Kidney (tissue), 14 donors: ENCODE data around the gene MRLN. TPM values are rescaled to one million over a fixed set of nuclear protein-coding genes. Genes with fewer than 3 reads are reported as not detected.

Experiments used
- DNase-seq, 5 donors: peaks; one replicate each; pipeline ENCODE4 v3.0.0-alpha.2; 2013 to 2020
- FAIRE-seq: peaks from 2 replicates; lab custom pipeline; 2012; peaks lifted over from hg19 to GRCh38; lab: Jason Lieb, UNC
- H3K27ac ChIP-seq, 2 donors: one replicate each; pipeline ENCODE4 v1.7.0; 2013; ENCODE audit warnings: low read depth in 2 of 2, low read length in 2 of 2, inconsistent platforms in 1 of 2
- H3K27me3 ChIP-seq: one replicate; pipeline ENCODE4 v1.7.1; 2013; ENCODE audit warnings: low read length, inconsistent platforms; ENCODE audit not compliant: control insufficient read depth, insufficient read depth
- H3K36me3 ChIP-seq, 3 donors: one replicate each; pipeline versions ENCODE4 v1.7.0 to v1.7.1; 2013; ENCODE audit warnings: low read length in 3 of 3, control low read depth in 1 of 3, inconsistent platforms in 1 of 3; ENCODE audit not compliant: insufficient read depth in 3 of 3, control insufficient read depth in 2 of 3
- H3K4me1 ChIP-seq, 3 donors: one replicate each; pipeline versions ENCODE4 v1.7.0 to v1.7.1; 2013; ENCODE audit warnings: low read length in 3 of 3, inconsistent platforms in 1 of 3, low read depth in 1 of 3; ENCODE audit not compliant: control insufficient read depth in 2 of 3, insufficient read depth in 2 of 3
- H3K4me3 ChIP-seq, 3 donors: one replicate each; pipeline versions ENCODE4 v1.7.0 to v1.8.1; 2013; ENCODE audit warnings: low read length in 3 of 3, control low read depth in 1 of 3, inconsistent platforms in 1 of 3
- H3K9ac ChIP-seq, 3 donors: one replicate each; pipeline versions ENCODE4 v1.7.0 to v1.7.1; 2013; ENCODE audit warnings: low read length in 3 of 3, control low read depth in 1 of 3, inconsistent platforms in 1 of 3
- H3K9me3 ChIP-seq, 3 donors: one replicate each; pipeline versions ENCODE4 v1.7.0 to v1.7.1; 2013; ENCODE audit warnings: low read length in 3 of 3, control low read depth in 1 of 3, inconsistent platforms in 1 of 3; ENCODE audit not compliant: control insufficient read depth in 2 of 3, insufficient read depth in 1 of 3
- CTCF ChIP-seq: IDR thresholded peaks from 3 replicates; pipeline ENCODE4 v1.5.1; 2012; ENCODE audit warnings: mild to moderate bottlenecking, moderate library complexity, borderline replicate concordance; ENCODE audit not compliant: insufficient read depth; ENCODE audit errors: extremely low read depth
- intact Hi-C: fragments of 100-400 bp; cut with DNase I; formaldehyde crosslinking; loops from one replicate; pipeline ENCODE4 v1.11.1; 2022
- polyA plus RNA-seq: library from polyadenylated mRNA; stranded (reverse); fragments of 350-450 nt; fragmentation: Illumina TruSeq; extraction: RNeasy Lipid Tissue Mini Kit (QIAGEN cat#74804); gene quantifications from one replicate; pipeline ENCODE4 v1.2.3, GENCODE V29; 2014; ENCODE audit warnings: low read depth, low replicate concordance; ENCODE audit not compliant: insufficient read depth
- total RNA-seq: library from RNA; stranded (reverse); fragmentation: NEBNext Ultra II Directional; extraction: Animal tissue kit (Norgen Biotek cat#: 25700); gene quantifications from one replicate; pipeline ENCODE4 v1.2.1, GENCODE V29; 2021
- donor health status: control.
- donor health status: control.
- donor health status: control.
- donor health status: control.
- donor health status: control.
- donor health status: DM: yes; HTN: yes; CAD: no.
- donor health status: Normal renal cell carcinoma (clear cell type).

MRLN gene
- total and polyA plus RNA-seq, 2 donors from 2014 or later = 24.3 TPM; not detected in 1

- Histone ChIP-seq H3K4me3 (peak overlapping the region in 1 of 3 donors; percentile 21), H3K36me3 (no peaks in the 10 kb centered on the region), H3K9me3 (no peaks in the 10 kb centered on the region), H3K27me3 (no peaks in the 10 kb centered on the region), H3K9ac (no peak overlapping the region), H3K27ac (peak overlapping the region in 1 of 2 donors; percentile 33), H3K4me1 (peaks cover 2 to 15% (median 3%) of the 10 kb centered on the region in 3 donors)
- intact Hi-C loops = no loop called here
- DNase-seq (no peak), FAIRE-seq (no peak)
- TF ChIP-seq CTCF = no peak
Observed at GRCh38 chr10:59752278-59752940, 846 bp downstream of the MRLN start.

DNA sequence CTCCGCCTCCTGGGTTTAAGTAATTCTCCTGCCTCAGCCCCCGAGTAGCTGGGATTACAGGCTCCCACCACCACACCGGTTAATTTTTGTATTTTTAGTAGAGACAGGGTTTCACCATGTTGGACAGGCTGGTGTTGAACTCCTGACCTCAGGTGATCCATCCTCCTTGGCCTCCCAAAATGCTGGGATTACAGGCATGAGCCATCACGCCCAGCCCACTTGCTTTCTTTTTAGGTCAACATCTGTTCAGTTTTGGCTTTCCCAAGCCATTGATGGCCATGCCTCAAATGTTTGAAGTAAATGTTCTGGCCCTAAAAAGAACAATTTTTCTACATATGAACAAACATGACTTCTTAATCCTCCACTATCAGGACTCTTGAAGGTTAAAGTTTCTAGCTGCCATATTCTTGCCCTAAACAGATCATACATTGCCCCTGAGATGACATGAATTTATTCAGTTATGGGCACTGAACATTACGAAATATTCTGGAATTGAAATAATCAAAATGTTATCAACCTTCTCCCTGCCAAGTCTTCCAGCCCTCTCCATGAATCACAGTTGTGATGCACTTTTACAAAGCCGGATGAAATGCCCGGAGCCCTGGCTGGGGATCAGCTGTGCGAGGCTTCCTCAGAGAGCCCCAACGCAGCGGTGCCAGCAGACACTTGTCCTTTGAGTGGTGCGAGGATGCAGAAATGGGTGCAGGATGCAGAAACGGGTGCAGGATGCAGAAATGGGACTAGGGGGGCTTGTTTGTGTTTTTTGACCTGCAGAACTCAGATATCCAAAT lies 2.9 kb downstream of the MRLN start:
- peaks cover 2 to 15% (median 3%) of the 10 kb centered on the region in 3 donors for H3K4me1 ChIP-seq

DNA sequence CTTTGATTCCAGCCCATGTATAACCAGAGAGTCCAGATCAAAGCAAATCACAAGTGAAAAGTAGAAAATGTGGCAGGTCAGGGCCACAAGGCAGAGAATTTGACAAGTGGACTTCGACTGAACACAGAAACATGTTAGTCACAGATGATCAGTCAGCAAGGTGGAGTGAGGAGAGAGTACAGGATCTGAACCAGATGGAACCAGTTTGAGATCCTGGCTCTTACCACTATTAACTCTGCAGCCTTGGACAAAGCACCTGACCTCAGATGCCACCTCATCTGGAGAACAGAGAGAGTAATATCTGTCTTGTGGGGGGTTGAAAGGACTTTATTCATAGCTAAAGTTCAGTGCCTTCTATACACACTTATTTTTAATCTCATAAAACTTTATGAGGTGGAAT lies 4.4 kb downstream of the MRLN start:
- peak overlapping the region; percentile 53 to 66 for H3K27ac ChIP-seq

More for the DNA sequence above, 2.9 kb downstream of the MRLN start:
- H3K4me3 ChIP-seq = no peak overlapping the region
- no peaks in the 10 kb centered on the region for H3K9me3 ChIP-seq
- H3K27me3 ChIP-seq = no peaks in the 10 kb centered on the region
- no peak overlapping the region for H3K9ac ChIP-seq
- DNase-seq (no peak), FAIRE-seq (no peak)
- H3K36me3 ChIP-seq = no peaks in the 10 kb centered on the region
- H3K27ac ChIP-seq = peak overlapping the region in 1 of 2 donors; percentile 11
- no peak for TF ChIP-seq CTCF
- intact Hi-C loops = no loop called here

More for the DNA sequence above, 4.4 kb downstream of the MRLN start:
- peaks cover 2 to 15% (median 3%) of the 10 kb centered on the region in 3 donors for H3K4me1 ChIP-seq
- no peaks in the 10 kb centered on the region for H3K27me3 ChIP-seq
- H3K4me3 ChIP-seq = no peak overlapping the region
- H3K9ac ChIP-seq = no peak overlapping the region
- H3K36me3 ChIP-seq = no peaks in the 10 kb centered on the region
- no peak for TF ChIP-seq CTCF
- H3K9me3 ChIP-seq = no peaks in the 10 kb centered on the region
- FAIRE-seq (peak; percentile 80), DNase-seq (peak in 3 of 5 donors; percentile 34 to 80 (median 67))
- intact Hi-C loops = no loop called here
